ENCODE measurements around the gene IL1RL2.

- TF ChIP-seq, protein P1, sequence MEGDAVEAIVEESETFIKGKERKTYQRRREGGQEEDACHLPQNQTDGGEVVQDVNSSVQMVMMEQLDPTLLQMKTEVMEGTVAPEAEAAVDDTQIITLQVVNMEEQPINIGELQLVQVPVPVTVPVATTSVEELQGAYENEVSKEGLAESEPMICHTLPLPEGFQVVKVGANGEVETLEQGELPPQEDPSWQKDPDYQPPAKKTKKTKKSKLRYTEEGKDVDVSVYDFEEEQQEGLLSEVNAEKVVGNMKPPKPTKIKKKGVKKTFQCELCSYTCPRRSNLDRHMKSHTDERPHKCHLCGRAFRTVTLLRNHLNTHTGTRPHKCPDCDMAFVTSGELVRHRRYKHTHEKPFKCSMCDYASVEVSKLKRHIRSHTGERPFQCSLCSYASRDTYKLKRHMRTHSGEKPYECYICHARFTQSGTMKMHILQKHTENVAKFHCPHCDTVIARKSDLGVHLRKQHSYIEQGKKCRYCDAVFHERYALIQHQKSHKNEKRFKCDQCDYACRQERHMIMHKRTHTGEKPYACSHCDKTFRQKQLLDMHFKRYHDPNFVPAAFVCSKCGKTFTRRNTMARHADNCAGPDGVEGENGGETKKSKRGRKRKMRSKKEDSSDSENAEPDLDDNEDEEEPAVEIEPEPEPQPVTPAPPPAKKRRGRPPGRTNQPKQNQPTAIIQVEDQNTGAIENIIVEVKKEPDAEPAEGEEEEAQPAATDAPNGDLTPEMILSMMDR (IDR thresholded peaks at IDR 0.05): no peak
- no peak for TF ChIP-seq POLR2A (IDR thresholded peaks at IDR 0.05)
Observed at GRCh38 chr2:102273619-102274211, 86.9 kb downstream of the IL1RL2 start.
